GM21526 (cell line): ENCODE measurements around the gene CBY1.

ENCODE experiments used
- ATAC-seq: cut with Tn5 transposase; IDR thresholded peaks from one replicate; pipeline ENCODE4 v1.9.1; 2021; ENCODE audit warnings: moderate library complexity; ENCODE audit not compliant: unreplicated experiment, low FRiP score

CBY1 gene

DNA sequence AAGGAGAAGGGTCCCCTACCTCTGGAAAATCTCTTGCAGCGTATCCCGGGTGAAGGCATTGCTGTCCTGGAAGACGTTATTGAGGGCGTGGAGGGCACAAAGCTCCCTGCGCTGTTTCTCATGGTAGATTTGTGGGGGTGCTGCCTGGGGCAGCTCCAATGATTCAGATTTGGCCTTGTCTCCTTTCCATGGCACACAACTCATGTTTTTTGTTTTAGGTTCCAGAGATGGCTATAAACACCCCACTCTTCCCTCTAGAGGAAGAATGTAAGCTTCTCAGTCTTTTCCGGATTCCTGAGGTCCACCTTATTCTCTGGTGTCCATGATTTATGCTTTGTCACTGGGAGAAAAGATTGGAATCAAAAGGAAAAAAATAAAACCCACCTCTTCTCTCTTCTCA, 43.3 kb downstream of the CBY1 start:
- ATAC-seq = no peak

DNA sequence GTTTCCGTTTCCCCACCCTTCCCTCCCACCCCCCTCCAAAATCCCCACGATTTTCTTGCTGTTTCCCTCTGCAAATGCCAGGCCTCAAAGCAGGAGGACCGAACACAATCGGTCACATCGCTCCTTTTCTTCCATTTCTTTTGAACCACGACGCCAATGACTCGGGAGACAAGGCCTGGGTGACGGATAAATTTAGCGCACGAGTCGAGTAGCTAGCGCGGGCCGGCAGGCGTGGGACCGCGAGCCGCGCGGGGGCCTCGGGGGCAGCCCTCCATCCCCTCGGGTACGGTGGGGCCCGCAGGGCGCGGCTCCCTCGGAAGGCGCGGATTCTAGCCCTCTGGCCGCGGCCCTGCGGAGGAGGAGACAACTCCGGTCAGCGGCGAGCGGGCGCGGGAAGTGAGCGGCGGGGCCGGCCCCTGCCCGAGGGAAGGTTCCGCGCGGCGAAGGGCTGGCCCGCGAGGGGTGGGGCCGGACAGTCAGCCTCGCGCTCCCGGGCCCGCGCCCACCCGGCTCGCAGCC, 43.9 kb downstream of the CBY1 start:
- ATAC-seq = peak; percentile 12

DNA sequence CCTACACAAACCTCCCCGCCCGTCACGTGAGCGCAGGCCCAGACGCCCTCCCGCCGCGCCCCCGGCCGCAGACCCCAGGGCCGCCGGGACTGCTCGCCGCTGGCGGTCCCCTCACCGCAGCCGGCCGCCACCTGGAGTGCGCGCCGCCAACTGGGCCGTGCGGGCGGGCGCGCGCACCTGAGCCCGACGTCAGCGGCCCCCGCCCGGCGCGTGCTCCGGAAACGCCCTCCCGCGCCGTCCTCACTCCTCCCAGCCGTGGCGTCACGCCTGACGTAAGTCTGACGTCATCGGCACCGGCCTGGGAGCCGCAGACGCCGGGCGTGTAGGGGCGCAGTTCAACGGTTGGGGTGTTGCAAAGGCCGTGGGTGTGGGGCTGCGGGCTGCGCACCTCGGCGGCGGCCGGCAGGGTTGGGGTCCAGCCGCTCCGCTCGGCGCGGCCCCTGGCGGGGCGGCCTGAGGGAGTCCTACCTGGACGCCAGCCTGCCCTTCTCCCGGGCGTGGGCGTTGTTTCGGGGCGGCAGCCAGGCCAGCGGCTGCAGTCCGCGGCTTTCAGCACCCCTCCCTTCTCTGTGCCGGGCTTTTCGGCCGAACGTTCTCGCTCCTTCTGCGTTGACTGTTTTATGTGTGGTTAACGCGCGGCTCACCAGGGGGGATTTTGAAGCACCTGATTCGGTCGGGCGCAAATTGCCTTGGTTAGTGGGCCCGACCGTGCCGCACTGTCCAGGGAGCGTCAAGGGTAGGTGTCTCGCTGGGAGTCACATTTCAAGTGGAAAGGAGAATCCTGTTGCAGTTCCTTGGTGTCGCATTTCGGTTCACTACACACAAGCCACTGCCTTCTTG, 44.6 kb downstream of the CBY1 start, which contains the start of gene JOSD1:
TSS of gene JOSD1 (minus strand) at position 155 of the 840 bp plus-strand sequence. CDS start 956 bp downstream, outside the sequence.
- ATAC-seq = peak; percentile 33

DNA sequence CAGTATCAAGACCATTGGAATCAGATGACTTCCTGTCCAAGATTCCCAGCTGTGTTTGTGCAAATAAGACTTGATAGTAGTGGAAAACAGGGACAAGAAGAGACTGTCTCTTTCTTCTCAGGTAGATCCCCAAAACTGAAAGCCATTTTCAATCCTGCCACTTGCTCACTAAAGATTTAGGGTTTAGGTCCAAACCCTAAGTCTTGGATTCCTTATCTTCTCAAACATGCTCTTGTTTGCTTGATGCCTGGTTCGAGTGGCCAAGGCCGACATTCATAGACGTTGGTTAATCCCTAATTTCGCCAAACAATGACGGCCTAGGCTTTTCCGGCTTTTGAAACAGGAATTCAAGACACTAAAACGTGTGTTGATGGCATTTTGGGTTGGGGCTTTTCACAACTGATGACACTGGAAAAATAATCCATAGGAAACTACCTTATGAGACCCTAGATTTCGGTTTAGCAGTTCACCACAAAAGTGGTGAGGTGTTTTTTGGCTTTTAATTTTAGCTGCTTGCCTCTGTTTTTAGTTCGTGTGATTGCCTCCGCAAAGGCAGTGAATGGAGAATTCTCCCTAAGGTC, 48.3 kb downstream of the CBY1 start:
- no peak for ATAC-seq

DNA sequence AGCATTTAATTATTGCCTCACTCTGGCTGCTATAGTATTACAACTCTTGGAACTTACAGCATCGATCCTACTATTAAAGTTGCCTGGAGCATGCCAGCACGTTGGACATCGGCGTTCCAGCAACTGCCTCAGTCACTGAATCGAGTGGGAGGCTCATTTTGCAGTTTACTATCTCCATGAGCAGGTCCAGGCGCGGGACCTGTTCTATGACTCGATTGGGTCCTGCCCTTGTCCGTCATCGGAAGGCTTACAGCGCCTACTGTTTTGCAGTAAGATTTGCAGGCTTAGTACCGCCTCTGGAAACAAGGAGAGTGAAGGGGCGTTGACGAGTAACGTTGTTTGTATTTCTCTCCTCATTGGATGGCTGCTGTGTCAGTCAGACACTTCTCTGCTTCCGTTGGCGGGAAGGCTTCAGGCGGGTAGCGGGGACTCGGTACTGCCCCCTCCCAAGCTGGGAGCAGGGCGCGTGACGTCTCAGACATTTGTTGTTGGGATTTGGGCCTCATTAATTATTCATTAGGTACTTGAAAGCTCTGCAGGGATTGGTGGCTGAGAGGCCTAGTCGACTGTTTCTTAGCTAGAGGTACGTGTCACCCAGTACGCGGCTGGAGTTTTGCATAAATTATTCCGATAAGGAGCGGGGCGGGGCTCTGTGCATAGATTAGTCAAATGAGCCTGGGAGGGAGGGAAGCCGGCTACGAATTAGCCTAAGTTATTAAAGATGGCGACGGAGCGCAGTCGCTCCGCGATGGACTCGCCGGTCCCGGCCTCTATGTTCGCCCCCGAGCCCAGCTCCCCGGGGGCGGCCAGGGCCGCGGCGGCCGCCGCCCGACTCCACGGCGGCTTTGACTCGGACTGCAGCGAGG, 49.0 kb downstream of the CBY1 start, which contains the start of gene GTPBP1:
TSS of gene GTPBP1 (plus strand) at position 710 of the 866 bp plus-strand sequence. CDS start at position 722, 12 bp downstream.
- ATAC-seq = peak; percentile 69

DNA sequence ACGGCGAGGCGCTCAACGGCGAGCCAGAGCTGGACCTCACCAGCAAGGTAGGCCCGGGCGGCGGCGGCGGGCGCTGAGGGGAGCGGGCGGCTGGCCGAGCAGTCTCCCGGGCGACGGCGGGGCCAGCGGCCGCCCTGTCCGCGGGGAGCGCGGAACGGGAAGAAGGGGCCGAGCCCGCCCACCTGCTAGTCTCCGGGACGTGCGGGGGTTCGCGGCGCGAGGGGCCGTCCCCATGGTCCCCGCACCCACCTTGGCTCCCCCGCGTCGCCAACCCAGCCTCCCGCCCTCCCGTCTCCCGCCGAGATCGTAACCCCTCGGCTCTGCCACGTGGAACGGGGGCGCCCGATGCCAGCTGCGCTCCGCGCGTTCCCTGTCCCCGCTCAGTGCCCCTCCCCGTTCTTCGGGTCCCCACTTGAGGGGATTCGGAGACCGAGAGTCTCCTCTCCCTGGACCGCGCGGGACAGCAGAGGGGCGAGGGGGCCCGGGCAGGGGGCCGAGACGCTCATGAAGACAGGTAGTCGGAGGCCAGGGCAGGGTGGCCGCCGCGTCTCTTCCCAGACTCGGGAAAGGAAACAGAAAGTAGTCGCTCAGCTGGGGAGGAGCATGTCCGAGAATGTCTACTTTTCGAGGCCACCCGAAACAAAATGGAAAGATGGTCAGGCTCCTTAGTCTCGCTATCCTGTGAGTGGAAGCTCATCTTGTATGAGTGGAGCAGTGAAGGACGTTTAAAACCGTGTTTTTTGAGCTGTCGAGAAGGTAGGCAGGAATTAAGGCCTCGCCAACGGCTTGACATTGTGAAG, 49.9 kb downstream of the CBY1 start:
- peak; percentile 8 for ATAC-seq

DNA sequence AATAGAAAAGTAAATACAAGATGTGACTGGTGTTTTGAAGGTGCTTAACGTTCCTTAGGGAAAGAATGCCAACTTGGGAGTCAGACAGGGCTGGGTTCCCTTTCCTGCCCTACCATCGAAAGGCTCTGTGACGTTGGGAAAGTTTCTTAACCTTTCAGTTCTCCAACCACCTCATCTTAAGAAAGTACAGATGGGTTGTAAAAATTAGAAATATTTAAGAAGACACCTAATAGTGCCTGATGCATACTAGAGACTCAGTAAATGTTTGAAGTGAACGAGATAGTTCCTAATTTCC, 50.4 kb downstream of the CBY1 start:
- ATAC-seq = no peak

DNA sequence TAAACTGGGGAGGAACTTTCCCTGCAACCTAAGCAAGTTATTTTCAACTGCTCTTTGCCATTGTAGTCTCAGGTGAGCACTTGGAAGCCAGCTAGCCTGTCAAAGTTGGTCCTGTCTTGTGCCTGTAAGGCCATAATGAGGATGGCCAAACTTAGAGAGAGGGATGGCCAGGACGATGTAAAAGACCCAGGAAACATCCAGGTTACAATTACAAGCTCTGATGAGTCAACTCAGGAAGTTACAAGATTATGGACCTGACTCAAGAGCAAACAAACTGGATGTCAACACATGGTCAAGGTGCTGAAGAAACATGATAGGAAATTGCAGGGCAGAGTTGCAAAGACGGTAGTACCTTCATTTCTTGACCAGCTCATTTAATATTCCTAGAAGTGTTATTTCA, 50.9 kb downstream of the CBY1 start:
- no peak for ATAC-seq

DNA sequence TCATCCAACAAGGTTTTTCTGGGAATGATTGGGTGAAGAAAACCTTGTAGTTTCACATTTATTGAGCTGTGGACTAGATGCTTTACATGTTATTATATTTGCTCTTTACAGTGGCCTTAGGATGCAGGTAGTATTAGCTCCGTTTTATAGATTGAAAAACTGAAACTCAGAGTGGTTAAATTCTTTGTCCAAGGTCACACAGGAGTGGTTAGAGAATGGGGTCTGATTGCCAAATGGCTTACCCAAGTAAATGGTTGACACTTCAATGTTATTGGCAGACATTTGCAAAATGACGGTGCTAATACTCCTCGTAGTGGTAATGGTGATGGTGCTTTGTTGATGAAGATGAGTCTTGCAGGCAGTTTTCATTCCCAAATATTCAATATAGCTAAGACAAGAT, 51.5 kb downstream of the CBY1 start:
- ATAC-seq = no peak

DNA sequence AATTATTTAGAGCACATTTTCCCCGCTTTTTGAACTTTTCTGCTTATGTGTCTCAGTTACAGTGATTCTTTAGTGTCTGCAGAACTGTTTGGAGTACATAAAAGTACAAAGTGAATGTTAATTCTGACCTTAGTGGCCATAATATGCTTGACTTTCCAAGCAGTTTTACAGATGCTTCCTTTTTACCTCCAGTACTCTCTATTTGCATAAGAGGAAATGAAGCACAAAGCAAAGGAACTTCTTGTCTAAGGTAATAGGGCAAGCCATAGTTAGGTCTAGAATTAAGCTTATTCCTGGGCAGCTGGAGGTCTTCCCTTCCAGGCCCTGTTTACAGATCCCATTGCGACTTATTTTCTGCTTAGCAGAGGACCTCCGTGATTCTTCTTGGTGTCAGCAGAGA, 52.9 kb downstream of the CBY1 start:
- no peak for ATAC-seq

DNA sequence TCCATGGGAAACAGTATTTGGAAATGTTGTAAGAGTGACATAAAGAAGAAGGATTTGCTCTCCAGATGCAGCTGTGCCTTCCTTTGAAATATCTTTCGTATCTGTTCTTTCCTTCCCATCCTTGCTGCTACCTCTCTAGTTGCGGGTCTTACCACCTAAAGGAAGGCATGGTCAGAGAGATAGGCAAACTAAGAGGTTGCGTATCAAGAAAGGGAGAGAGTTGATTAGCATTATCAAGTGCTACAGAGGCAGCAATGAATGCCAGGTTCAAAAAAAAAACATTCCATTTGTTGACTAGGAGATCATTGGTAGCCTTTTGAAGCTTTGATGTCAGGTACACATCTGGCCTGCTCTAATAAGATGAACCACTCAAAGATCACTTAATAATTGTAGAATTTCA, 53.9 kb downstream of the CBY1 start:
- no peak for ATAC-seq

DNA sequence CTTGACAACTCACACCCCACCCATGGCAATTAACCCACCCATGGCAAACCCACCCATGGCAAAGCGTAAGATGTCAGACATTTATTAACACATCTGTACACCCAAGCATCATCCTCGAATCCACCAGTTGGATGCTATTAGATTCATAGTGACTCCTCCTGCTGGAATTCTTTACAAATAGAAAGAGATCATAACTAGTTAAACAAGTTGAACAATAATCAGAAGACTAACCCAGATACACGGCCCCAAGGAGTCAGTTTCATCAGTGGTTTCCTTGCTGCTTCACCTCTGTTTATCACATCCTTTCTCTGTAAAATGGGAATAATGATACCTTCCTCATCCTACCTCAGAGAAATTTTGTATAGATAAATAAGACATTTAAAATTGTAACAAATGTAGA, 54.4 kb downstream of the CBY1 start:
- no peak for ATAC-seq

DNA sequence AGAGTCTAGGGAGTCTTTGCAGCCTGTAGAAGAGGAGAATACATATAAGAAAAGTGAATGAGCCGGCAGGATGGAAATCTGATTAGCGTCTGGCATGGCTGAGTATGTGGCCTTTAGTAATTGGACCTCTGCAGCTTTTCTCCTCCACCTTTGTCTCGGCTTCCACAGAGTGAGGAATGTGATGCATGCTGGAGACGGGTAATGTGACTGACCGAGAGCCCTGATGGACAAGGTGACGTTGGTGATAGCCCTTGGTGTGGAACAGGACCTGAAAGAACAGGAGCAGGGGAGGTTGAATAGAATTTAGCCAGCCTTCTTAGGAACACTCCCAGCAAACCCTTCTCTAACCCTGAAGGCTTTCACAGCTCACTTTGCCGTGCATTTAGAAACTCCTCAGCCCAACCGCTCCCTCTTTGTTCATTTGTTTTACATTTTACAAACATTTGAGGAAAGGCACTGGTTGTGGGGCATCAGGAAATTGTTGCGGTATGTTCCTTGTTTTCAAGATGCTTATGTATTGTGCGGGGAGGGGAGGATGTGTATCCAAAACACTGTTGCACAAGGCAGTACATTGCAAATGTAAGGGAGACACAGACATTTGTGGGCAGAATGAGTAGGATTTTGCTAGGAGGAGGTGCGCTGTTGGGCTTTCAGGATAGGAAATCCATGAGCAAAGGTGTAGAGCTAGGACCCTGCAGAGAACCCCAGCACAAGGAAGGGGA, 56.2 kb downstream of the CBY1 start:
- ATAC-seq = no peak

DNA sequence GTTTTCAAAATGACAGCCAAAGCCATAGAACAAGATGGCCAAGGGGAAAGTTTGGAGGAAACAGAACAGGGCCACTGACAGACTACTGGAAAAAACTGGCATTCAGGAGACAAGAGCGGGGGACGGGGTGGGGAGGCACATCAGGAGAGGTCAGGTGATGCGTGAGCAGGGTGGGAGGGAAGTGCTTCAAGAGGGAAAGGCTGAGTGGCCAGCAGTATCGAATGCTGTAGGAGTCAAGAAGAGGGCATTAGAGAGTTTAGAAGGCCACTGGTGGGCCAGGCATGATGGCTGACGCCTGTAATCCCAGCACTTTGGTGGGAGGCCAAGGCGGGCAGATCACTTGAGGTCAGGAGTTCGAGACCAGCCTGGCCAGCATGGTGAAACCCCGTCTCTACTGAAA, 57.5 kb downstream of the CBY1 start:
- no peak for ATAC-seq

DNA sequence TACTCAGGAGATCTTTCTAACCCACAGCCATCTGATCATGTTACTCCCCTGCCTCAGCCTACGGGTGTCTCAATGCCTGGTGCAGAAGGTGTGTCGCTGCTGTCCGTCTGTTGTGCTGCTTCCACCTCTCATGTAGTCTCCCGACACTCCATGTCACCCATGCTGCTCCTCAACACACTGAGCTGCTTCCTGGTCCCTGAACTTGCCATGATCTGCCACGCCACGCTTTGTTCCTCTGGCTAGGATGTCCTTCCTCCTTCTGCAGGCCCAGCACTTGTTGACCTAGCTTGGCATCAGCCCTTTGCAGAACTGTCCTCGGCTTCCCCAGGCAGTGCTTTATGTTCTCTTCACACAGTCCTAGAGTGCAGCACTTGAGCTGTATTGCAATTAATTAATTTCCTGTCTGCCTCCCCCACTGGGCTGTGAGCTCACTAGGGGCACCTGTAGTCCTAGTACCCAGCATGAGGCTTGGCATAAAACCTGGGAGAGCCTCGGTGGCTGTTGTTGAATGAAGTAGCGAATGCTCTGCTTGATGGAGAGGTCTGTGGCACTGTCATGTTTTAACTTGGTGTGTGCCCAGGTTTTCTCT, 58.8 kb downstream of the CBY1 start:
- no peak for ATAC-seq

DNA sequence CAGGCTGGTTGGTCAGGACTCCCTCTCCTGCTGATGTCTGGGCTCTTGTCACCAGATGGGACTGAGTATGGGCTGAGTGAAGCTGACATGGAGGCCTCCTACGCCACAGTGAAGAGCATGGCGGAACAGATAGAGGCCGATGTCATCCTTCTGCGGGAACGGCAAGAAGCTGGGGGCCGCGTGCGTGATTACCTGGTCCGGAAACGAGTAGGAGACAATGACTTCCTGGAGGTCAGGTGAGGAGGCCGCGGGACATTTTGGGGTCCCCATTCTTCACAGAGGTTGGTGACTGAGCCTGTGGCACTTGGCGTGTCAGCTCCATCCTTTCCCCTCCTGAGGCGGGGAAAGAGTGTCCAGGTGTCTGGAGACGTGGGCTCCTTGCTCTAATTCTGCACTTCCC, 59.4 kb downstream of the CBY1 start:
- ATAC-seq = no peak

DNA sequence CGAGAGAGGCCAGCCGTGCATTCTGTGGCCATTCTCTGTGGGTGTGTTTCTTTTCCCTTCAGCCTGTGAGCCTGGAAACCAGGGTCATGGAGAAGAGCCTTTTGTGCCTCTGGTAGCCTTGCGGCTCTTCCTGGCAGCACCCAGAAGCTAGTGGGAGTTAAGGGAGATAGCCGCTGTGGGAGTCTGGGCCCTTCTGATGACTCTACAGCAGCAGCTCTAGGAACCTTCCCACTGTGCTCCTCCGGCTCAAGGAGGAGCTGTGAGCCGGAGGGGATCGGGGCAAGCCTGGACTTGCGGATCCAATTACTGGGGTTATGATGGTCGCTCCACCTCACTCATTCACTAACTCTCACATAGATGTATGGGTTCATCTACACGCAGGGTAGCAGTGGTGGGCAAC, 59.8 kb downstream of the CBY1 start:
- no peak for ATAC-seq

DNA sequence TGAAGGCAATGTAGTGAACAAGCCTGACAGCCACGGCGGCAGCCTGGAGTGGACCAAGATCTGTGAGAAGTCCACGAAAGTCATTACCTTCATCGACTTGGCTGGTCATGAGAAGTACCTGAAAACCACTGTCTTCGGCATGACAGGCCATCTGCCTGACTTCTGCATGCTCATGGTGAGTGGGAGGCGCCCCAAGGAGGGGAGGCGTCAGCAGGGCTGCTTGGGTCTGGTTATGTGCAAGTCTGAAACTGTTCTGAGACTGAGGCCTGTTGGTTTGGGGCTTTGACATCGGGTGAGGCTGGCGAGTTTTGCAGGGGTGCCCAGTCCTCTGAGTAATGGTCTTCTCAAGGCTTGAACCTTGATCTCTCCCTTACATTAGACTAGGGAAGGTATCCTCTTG, 60.4 kb downstream of the CBY1 start:
- no peak for ATAC-seq

DNA sequence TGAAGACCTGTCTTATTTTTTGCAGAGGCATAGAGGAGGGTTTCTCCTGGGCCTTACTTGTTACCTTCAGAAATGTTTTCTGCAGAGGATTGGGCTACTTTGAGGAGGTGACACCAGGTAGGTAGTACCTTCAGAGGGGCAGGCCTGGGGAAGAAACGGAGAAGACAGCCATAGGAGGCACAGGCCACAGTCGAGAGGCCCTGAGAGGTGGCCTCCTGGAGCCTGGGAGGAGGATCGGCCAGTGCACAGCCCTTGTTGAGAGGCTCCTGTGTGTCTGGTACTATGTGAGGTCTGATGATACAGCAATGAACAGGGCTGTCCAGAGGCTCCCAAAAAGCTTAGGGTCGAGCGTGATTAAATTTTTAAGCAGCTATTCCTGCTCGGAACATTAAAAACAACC, 60.8 kb downstream of the CBY1 start:
- no peak for ATAC-seq
